WTC11 (cell line): ENCODE measurements around the gene EGFL8. TPM values are rescaled to one million over a fixed set of nuclear protein-coding genes. Genes with fewer than 3 reads are reported as not detected.

ENCODE experiments used
- CBFB ChIP-seq: sonication (generic); formaldehyde crosslinking; IDR thresholded peaks from 2 replicates; pipeline ENCODE4 v1.8.1; 2022; ENCODE audit warnings: mild to moderate bottlenecking, low read depth, missing genetic modification reagents
- CREB1 ChIP-seq: sonication (generic); formaldehyde crosslinking; IDR thresholded peaks from 2 replicates; pipeline ENCODE4 v1.8.0; 2023; ENCODE audit warnings: mild to moderate bottlenecking, missing genetic modification reagents
- ETV6 ChIP-seq: sonication (generic); formaldehyde crosslinking; IDR thresholded peaks from 2 replicates; pipeline ENCODE4 v1.8.1; 2022; ENCODE audit warnings: mild to moderate bottlenecking, missing genetic modification reagents
- FOXP1 ChIP-seq: sonication (generic); formaldehyde crosslinking; IDR thresholded peaks from 2 replicates; pipeline ENCODE4 v1.8.0; 2022; ENCODE audit warnings: missing genetic modification reagents, mild to moderate bottlenecking, moderate library complexity, borderline replicate concordance
- GABPB1 ChIP-seq: sonication (generic); formaldehyde crosslinking; IDR thresholded peaks from 2 replicates; pipeline ENCODE4 v1.8.1; 2023; ENCODE audit warnings: mild to moderate bottlenecking, missing genetic modification reagents
- KAT7 ChIP-seq: sonication (generic); formaldehyde crosslinking; IDR thresholded peaks from 2 replicates; pipeline ENCODE4 v1.8.1; 2023; ENCODE audit warnings: missing genetic modification reagents, mild to moderate bottlenecking, borderline replicate concordance
- MYBL2 ChIP-seq: sonication (generic); formaldehyde crosslinking; IDR thresholded peaks from 2 replicates; pipeline ENCODE4 v1.8.1; 2023; ENCODE audit warnings: mild to moderate bottlenecking, moderate library complexity, missing genetic modification reagents
- NFE2L1 ChIP-seq: sonication (generic); formaldehyde crosslinking; IDR thresholded peaks from 2 replicates; pipeline ENCODE4 v1.8.1; 2023; ENCODE audit warnings: missing genetic modification reagents
- NFYB ChIP-seq: sonication (generic); formaldehyde crosslinking; conservative IDR thresholded peaks from 2 replicates; pipeline ENCODE4 v1.8.0; 2022; ENCODE audit warnings: low read depth, missing genetic modification reagents
- SMAD3 ChIP-seq: sonication (generic); formaldehyde crosslinking; IDR thresholded peaks from 2 replicates; pipeline ENCODE4 v1.8.0; 2022; ENCODE audit warnings: missing genetic modification reagents, mild to moderate bottlenecking, borderline replicate concordance
- SP1 ChIP-seq: sonication (generic); formaldehyde crosslinking; conservative IDR thresholded peaks from 2 replicates; pipeline ENCODE4 v1.8.1; 2022; ENCODE audit warnings: missing genetic modification reagents
- ZNF219 ChIP-seq: sonication (generic); formaldehyde crosslinking; IDR thresholded peaks from 2 replicates; pipeline ENCODE4 v1.8.0; 2023; ENCODE audit warnings: missing genetic modification reagents, mild to moderate bottlenecking, borderline replicate concordance
- total RNA-seq: library from RNA; stranded (reverse); gene quantifications from 3 replicates; pipeline ENCODE4 v1.2.3, GENCODE V29; 2021
- TF ChIP-seq, protein P1 (sequence below): sonication (generic); formaldehyde crosslinking; IDR thresholded peaks from 2 replicates; pipeline ENCODE4 v1.8.1; 2022; ENCODE audit warnings: missing genetic modification reagents, borderline replicate concordance
- TF ChIP-seq, protein P2 (sequence below): sonication (generic); formaldehyde crosslinking; IDR thresholded peaks from 2 replicates; pipeline ENCODE4 v1.8.1; 2023; ENCODE audit warnings: mild to moderate bottlenecking, missing genetic modification reagents, moderate library complexity
- TF ChIP-seq, protein P3 (sequence below): sonication (generic); formaldehyde crosslinking; IDR thresholded peaks from 2 replicates; pipeline ENCODE4 v1.8.1; 2022; ENCODE audit warnings: low read depth, missing genetic modification reagents, borderline replicate concordance
- TF ChIP-seq, protein P4 (sequence below): sonication (generic); formaldehyde crosslinking; IDR thresholded peaks from 2 replicates; pipeline ENCODE4 v1.8.1; 2022; ENCODE audit warnings: mild to moderate bottlenecking, missing genetic modification reagents, moderate library complexity, borderline replicate concordance
- TF ChIP-seq, protein P5 (sequence below): sonication (generic); formaldehyde crosslinking; IDR thresholded peaks from 2 replicates; pipeline ENCODE4 v1.8.0; 2022; ENCODE audit warnings: mild to moderate bottlenecking, missing genetic modification reagents
- TF ChIP-seq, protein P6 (sequence below): sonication (generic); formaldehyde crosslinking; IDR thresholded peaks from 2 replicates; pipeline ENCODE4 v1.8.0; 2023; ENCODE audit warnings: missing genetic modification reagents, mild to moderate bottlenecking, borderline replicate concordance
- TF ChIP-seq, protein P7 (sequence below): fragments of 250-450 bp; sonication (Bioruptor Pico); IDR thresholded peaks from 2 replicates; pipeline ENCODE4 v2.1.2; 2022; ENCODE audit warnings: mild to moderate bottlenecking, moderate library complexity
- TF ChIP-seq, protein P8 (sequence below): fragments of 250-450 bp; sonication (Bioruptor Pico); IDR thresholded peaks from 2 replicates; pipeline ENCODE4 v1.8.0; 2021; ENCODE audit warnings: mild to moderate bottlenecking
- TF ChIP-seq, protein P9 (sequence below): sonication (generic); formaldehyde crosslinking; IDR thresholded peaks from 2 replicates; pipeline ENCODE4 v1.8.0; 2022; ENCODE audit warnings: mild to moderate bottlenecking, missing genetic modification reagents

Gene EGFL8
- total RNA-seq, 1 experiment from 2014 or later: 17.5 TPM

DNA sequence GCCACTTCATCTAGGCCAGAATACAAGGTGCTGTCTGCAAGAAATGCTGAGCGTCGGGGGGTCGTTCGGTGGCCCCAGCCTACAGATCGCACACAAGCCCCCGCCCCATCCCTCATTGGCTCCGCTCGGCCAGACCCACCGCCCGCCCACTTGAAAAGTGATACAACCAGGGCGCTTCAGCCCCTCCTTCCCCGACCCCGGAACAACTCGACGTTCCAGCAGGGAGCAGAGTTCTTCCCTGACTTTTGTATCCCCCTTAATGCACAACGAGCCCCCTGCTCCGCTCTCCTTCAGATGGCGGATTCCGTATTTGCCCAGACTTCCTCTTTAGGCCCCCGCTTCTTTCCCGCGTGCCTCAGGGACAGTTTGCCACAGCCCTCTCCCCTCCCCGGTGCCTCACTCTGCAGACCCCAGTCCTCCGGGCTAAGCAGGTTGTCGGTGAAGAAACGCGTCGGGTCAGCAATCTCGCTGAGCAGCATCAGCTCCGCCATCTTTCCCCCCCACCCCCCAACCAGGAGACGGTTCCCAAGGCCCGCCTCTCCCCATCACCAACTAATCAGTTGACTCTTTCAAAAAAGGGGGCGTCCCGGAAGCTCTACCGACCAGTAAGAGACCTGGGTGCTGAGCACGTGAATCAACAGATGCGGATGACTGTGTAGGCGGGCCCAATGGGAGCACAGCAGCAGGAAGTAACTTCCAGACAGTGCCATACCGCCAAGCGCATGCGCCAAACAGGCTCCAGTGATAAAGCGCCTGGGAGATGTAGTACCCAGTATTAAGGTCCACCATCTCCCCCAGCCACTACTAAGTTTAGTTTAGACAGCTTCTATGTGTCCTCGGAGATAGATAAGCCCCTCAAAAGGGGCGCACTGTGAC is 36.4 kb upstream of the EGFL8 start, which contains the start of gene ATF6B (continued):
- TF ChIP-seq, protein P1, sequence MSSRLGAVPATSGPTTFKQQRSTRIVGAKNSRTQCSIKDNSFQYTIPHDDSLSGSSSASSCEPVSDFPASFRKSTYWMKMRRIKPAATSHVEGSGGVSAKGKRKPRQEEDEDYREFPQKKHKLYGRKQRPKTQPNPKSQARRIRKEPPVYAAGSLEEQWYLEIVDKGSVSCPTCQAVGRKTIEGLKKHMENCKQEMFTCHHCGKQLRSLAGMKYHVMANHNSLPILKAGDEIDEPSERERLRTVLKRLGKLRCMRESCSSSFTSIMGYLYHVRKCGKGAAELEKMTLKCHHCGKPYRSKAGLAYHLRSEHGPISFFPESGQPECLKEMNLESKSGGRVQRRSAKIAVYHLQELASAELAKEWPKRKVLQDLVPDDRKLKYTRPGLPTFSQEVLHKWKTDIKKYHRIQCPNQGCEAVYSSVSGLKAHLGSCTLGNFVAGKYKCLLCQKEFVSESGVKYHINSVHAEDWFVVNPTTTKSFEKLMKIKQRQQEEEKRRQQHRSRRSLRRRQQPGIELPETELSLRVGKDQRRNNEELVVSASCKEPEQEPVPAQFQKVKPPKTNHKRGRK (CRISPR knock-in tag): no peak
- TF ChIP-seq, protein P2, sequence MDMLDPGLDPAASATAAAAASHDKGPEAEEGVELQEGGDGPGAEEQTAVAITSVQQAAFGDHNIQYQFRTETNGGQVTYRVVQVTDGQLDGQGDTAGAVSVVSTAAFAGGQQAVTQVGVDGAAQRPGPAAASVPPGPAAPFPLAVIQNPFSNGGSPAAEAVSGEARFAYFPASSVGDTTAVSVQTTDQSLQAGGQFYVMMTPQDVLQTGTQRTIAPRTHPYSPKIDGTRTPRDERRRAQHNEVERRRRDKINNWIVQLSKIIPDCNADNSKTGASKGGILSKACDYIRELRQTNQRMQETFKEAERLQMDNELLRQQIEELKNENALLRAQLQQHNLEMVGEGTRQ: peak; percentile 92
- TF ChIP-seq, protein P3, sequence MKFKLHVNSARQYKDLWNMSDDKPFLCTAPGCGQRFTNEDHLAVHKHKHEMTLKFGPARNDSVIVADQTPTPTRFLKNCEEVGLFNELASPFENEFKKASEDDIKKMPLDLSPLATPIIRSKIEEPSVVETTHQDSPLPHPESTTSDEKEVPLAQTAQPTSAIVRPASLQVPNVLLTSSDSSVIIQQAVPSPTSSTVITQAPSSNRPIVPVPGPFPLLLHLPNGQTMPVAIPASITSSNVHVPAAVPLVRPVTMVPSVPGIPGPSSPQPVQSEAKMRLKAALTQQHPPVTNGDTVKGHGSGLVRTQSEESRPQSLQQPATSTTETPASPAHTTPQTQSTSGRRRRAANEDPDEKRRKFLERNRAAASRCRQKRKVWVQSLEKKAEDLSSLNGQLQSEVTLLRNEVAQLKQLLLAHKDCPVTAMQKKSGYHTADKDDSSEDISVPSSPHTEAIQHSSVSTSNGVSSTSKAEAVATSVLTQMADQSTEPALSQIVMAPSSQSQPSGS (CRISPR knock-in tag): no peak
- TF ChIP-seq FOXP1 (CRISPR knock-in tag) (peak; percentile 23; the same call in 1 of the 2 replicates), SP1 (peak; percentile 71), ETV6 (CRISPR knock-in tag) (no peak), KAT7 (CRISPR knock-in tag) (no peak), NFYB (CRISPR knock-in tag) (peak; percentile 72), CREB1 (CRISPR knock-in tag) (no peak), MYBL2 (CRISPR knock-in tag) (0 out of 2 replicates have a peak, but pooled peaks have one; percentile 60), ZNF219 (CRISPR knock-in tag) (no peak), SMAD3 (no peak), NFE2L1 (CRISPR knock-in tag) (peak; percentile 33; the same call in 1 of the 2 replicates), CBFB (no peak), GABPB1 (no peak; the same call in 1 of the 2 replicates)
- TF ChIP-seq, protein P4, sequence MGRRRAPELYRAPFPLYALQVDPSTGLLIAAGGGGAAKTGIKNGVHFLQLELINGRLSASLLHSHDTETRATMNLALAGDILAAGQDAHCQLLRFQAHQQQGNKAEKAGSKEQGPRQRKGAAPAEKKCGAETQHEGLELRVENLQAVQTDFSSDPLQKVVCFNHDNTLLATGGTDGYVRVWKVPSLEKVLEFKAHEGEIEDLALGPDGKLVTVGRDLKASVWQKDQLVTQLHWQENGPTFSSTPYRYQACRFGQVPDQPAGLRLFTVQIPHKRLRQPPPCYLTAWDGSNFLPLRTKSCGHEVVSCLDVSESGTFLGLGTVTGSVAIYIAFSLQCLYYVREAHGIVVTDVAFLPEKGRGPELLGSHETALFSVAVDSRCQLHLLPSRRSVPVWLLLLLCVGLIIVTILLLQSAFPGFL (CRISPR knock-in tag): no peak
- TF ChIP-seq, protein P5, sequence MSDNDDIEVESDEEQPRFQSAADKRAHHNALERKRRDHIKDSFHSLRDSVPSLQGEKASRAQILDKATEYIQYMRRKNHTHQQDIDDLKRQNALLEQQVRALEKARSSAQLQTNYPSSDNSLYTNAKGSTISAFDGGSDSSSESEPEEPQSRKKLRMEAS (CRISPR knock-in tag): peak; percentile 58; the same call in 1 of the 2 replicates
- TF ChIP-seq, protein P6, sequence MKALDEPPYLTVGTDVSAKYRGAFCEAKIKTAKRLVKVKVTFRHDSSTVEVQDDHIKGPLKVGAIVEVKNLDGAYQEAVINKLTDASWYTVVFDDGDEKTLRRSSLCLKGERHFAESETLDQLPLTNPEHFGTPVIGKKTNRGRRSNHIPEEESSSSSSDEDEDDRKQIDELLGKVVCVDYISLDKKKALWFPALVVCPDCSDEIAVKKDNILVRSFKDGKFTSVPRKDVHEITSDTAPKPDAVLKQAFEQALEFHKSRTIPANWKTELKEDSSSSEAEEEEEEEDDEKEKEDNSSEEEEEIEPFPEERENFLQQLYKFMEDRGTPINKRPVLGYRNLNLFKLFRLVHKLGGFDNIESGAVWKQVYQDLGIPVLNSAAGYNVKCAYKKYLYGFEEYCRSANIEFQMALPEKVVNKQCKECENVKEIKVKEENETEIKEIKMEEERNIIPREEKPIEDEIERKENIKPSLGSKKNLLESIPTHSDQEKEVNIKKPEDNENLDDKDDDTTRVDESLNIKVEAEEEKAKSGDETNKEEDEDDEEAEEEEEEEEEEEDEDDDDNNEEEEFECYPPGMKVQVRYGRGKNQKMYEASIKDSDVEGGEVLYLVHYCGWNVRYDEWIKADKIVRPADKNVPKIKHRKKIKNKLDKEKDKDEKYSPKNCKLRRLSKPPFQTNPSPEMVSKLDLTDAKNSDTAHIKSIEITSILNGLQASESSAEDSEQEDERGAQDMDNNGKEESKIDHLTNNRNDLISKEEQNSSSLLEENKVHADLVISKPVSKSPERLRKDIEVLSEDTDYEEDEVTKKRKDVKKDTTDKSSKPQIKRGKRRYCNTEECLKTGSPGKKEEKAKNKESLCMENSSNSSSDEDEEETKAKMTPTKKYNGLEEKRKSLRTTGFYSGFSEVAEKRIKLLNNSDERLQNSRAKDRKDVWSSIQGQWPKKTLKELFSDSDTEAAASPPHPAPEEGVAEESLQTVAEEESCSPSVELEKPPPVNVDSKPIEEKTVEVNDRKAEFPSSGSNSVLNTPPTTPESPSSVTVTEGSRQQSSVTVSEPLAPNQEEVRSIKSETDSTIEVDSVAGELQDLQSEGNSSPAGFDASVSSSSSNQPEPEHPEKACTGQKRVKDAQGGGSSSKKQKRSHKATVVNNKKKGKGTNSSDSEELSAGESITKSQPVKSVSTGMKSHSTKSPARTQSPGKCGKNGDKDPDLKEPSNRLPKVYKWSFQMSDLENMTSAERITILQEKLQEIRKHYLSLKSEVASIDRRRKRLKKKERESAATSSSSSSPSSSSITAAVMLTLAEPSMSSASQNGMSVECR (CRISPR knock-in tag): 0 out of 2 replicates have a peak, but pooled peaks have one; percentile 47
- TF ChIP-seq, protein P7, sequence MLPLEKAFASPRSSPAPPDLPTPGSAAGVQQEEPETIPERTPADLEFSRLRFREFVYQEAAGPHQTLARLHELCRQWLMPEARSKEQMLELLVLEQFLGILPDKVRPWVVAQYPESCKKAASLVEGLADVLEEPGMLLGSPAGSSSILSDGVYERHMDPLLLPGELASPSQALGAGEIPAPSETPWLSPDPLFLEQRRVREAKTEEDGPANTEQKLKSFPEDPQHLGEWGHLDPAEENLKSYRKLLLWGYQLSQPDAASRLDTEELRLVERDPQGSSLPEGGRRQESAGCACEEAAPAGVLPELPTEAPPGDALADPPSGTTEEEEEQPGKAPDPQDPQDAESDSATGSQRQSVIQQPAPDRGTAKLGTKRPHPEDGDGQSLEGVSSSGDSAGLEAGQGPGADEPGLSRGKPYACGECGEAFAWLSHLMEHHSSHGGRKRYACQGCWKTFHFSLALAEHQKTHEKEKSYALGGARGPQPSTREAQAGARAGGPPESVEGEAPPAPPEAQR (CRISPR knock-in tag): no peak
- TF ChIP-seq, protein P8, sequence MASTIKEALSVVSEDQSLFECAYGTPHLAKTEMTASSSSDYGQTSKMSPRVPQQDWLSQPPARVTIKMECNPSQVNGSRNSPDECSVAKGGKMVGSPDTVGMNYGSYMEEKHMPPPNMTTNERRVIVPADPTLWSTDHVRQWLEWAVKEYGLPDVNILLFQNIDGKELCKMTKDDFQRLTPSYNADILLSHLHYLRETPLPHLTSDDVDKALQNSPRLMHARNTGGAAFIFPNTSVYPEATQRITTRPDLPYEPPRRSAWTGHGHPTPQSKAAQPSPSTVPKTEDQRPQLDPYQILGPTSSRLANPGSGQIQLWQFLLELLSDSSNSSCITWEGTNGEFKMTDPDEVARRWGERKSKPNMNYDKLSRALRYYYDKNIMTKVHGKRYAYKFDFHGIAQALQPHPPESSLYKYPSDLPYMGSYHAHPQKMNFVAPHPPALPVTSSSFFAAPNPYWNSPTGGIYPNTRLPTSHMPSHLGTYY (CRISPR knock-in tag): no peak
- TF ChIP-seq, protein P9, sequence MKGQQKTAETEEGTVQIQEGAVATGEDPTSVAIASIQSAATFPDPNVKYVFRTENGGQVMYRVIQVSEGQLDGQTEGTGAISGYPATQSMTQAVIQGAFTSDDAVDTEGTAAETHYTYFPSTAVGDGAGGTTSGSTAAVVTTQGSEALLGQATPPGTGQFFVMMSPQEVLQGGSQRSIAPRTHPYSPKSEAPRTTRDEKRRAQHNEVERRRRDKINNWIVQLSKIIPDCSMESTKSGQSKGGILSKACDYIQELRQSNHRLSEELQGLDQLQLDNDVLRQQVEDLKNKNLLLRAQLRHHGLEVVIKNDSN (CRISPR knock-in tag): peak; percentile 88
- TF ChIP-seq, all 79 proteins: peak for 10
